HL-60 (cell line): ENCODE results near the gene LGALS3.

Source experiments
- CTCF ChIP-seq: IDR thresholded peaks from one replicate; pipeline ENCODE4 v1.5.1; 2011; ENCODE audit warnings: low read length, control low read depth, inconsistent platforms; ENCODE audit not compliant: insufficient read depth
- GABPA ChIP-seq: IDR thresholded peaks from 2 replicates; pipeline ENCODE4 v1.6.1; 2012; ENCODE audit warnings: low read depth
- POLR2AphosphoS5 ChIP-seq: IDR thresholded peaks from 2 replicates; pipeline ENCODE4 v1.6.1; 2012; ENCODE audit warnings: low read depth
- REST ChIP-seq: IDR thresholded peaks from 2 replicates; pipeline ENCODE4 v1.6.1; 2012; ENCODE audit warnings: low read depth; ENCODE audit not compliant: insufficient replicate concordance
- SPI1 ChIP-seq: IDR thresholded peaks from 2 replicates; pipeline ENCODE4 v1.6.1; 2012; ENCODE audit warnings: low read depth, mild to moderate bottlenecking, borderline replicate concordance

- TF ChIP-seq CTCF = no peak
- no peak for TF ChIP-seq REST
- no peak for TF ChIP-seq POLR2AphosphoS5
- TF ChIP-seq GABPA = no peak
- TF ChIP-seq SPI1 = no peak
These were observed 22.5 kb downstream of the LGALS3 start for GRCh38 chr14:55151601-55152000.
